Liver (tissue), 9 donors: ENCODE data around the gene DNAJC27. TPM values are rescaled to one million over a fixed set of nuclear protein-coding genes. Genes with fewer than 3 reads are reported as not detected.

Source experiments
- DNase-seq: peaks from one replicate; pipeline ENCODE4 v3.0.0-alpha.2; 2017; ENCODE audit warnings: low spot score
- H3K27ac ChIP-seq, 2 donors: one replicate each; pipeline ENCODE4 v1.7.0; 2013; ENCODE audit warnings: inconsistent platforms in 2 of 2, low read length in 2 of 2, control low read depth in 1 of 2, low read depth in 1 of 2, mild to moderate bottlenecking in 1 of 2
- H3K27me3 ChIP-seq, 4 donors: one replicate each; pipeline versions ENCODE4 v1.6.1 to v1.7.0; 2013; ENCODE audit warnings: low read length in 3 of 4, inconsistent platforms in 1 of 4, mild to moderate bottlenecking in 1 of 4, moderate library complexity in 1 of 4; ENCODE audit not compliant: control insufficient read depth in 4 of 4, insufficient read depth in 4 of 4
- H3K36me3 ChIP-seq, 4 donors: one replicate each; pipeline versions ENCODE4 v1.6.1 to v1.7.0; 2013; ENCODE audit warnings: low read length in 3 of 4, mild to moderate bottlenecking in 3 of 4, low read depth in 1 of 4, moderate library complexity in 1 of 4; ENCODE audit not compliant: control insufficient read depth in 4 of 4, insufficient read depth in 3 of 4
- H3K4me1 ChIP-seq, 4 donors: one replicate each; pipeline versions ENCODE4 v1.6.1 to v1.7.0; 2013; ENCODE audit warnings: low read length in 3 of 4, mild to moderate bottlenecking in 3 of 4, moderate library complexity in 1 of 4; ENCODE audit not compliant: control insufficient read depth in 4 of 4, insufficient read depth in 4 of 4
- H3K4me3 ChIP-seq, 3 donors: one replicate each; pipeline versions ENCODE4 v1.6.1 to v1.7.0; 2013; ENCODE audit warnings: low read length in 3 of 3, control low read depth in 1 of 3, low read depth in 1 of 3, mild to moderate bottlenecking in 1 of 3
- H3K9ac ChIP-seq, 2 donors: one replicate each; pipeline ENCODE4 v1.7.0; 2013; ENCODE audit warnings: low read length in 2 of 2, mild to moderate bottlenecking in 2 of 2, moderate library complexity in 2 of 2, control low read depth in 1 of 2, low read depth in 1 of 2
- H3K9me3 ChIP-seq, 4 donors: one replicate each; pipeline versions ENCODE4 v1.6.1 to v1.7.0; 2013; ENCODE audit warnings: low read length in 3 of 4; ENCODE audit not compliant: control insufficient read depth in 4 of 4
- CTCF ChIP-seq: fragments of 150-350 bp; IDR thresholded peaks from 2 replicates; pipeline ENCODE4 v1.5.1; 2017; ENCODE audit warnings: improper control_type of control experiment, low read depth, low read length; ENCODE audit not compliant: missing input control
- EGR1 ChIP-seq, 2 donors: IDR thresholded peaks; 2 replicates each; pipeline ENCODE4 v1.6.1; 2016 to 2018; ENCODE audit warnings: antibody characterized with exemption in 2 of 2, low read depth in 2 of 2
- FOXA1 ChIP-seq: IDR thresholded peaks from 2 replicates; pipeline ENCODE4 v1.6.1; 2016; ENCODE audit warnings: antibody characterized with exemption
- FOXA2 ChIP-seq: IDR thresholded peaks from 2 replicates; pipeline ENCODE4 v1.6.1; 2016; ENCODE audit warnings: antibody characterized with exemption
- GABPA ChIP-seq, 2 donors: IDR thresholded peaks in 1 of 2; conservative IDR thresholded peaks in 1 of 2; 2 replicates each; pipeline ENCODE4 v1.6.1; 2016; ENCODE audit warnings: antibody characterized with exemption in 2 of 2, mild to moderate bottlenecking in 1 of 2, moderate library complexity in 1 of 2
- HNF4A ChIP-seq, 2 donors: conservative IDR thresholded peaks; 2 replicates each; pipeline ENCODE4 v1.6.1; 2016; ENCODE audit warnings: antibody characterized with exemption in 2 of 2, mild to moderate bottlenecking in 2 of 2
- HNF4G ChIP-seq: IDR thresholded peaks from 2 replicates; pipeline ENCODE4 v1.6.1; 2016; ENCODE audit warnings: antibody characterized with exemption
- JUND ChIP-seq, 2 donors: IDR thresholded peaks; 2 replicates each; pipeline ENCODE4 v1.6.1; 2016; ENCODE audit warnings: antibody characterized with exemption in 2 of 2
- MAX ChIP-seq: IDR thresholded peaks from 2 replicates; pipeline ENCODE4 v1.6.1; 2016; ENCODE audit warnings: antibody characterized with exemption
- NR2F2 ChIP-seq: IDR thresholded peaks from 2 replicates; pipeline ENCODE4 v1.6.1; 2016; ENCODE audit warnings: antibody characterized with exemption
- RAD21 ChIP-seq, 2 donors: IDR thresholded peaks; 2 replicates each; pipeline ENCODE4 v1.6.1; 2016; ENCODE audit warnings: antibody characterized with exemption in 2 of 2, mild to moderate bottlenecking in 2 of 2
- REST ChIP-seq: IDR thresholded peaks from 2 replicates; pipeline ENCODE4 v1.6.1; 2016; ENCODE audit warnings: antibody characterized with exemption, mild to moderate bottlenecking
- RXRA ChIP-seq, 2 donors: IDR thresholded peaks; 2 replicates each; pipeline ENCODE4 v1.6.1; 2017 to 2018; ENCODE audit warnings: antibody characterized with exemption in 2 of 2, mild to moderate bottlenecking in 1 of 2
- SP1 ChIP-seq: IDR thresholded peaks from 2 replicates; pipeline ENCODE4 v1.6.1; 2018; ENCODE audit warnings: antibody characterized with exemption, mild to moderate bottlenecking
- TAF1 ChIP-seq: conservative IDR thresholded peaks from 2 replicates; pipeline ENCODE4 v1.6.1; 2016; ENCODE audit warnings: antibody characterized with exemption, mild to moderate bottlenecking
- YY1 ChIP-seq: IDR thresholded peaks from 2 replicates; pipeline ENCODE4 v1.6.1; 2016; ENCODE audit warnings: antibody characterized with exemption, mild to moderate bottlenecking
- WGBS: extraction: QIAGEN DNeasy Blood & Tissue Kit; methylation state at CpG from one replicate; pipeline ENCODE4 v1.1.7; 2013; 5-methylcytosine and 5-hydroxymethylcytosine counted together
- polyA plus RNA-seq, 2 donors: library from polyadenylated mRNA; stranded (reverse) in 1 of 2; unstranded in 1 of 2; fragments of 200-250 nt in 1 of 2; fragments of >200 nt in 1 of 2; fragmentation: Nextera tagmentation in 1 of 2; extraction: Ambion mirVana in 1 of 2; gene quantifications; one replicate each; pipeline versions ENCODE4 v1.2.1 to v1.2.3, GENCODE V29; 2013 to 2015
- total RNA-seq, 2 donors: library from RNA; depleted of rRNA; stranded (reverse); fragments of >200 nt; gene quantifications; one replicate each; pipeline ENCODE4 v1.2.3, GENCODE V29; 2014
- TF ChIP-seq, protein P1 (sequence below): IDR thresholded peaks from 2 replicates; pipeline ENCODE4 v1.6.1; 2016; ENCODE audit warnings: antibody characterized with exemption
- TF ChIP-seq, protein P2 (sequence below): IDR thresholded peaks from 2 replicates; pipeline ENCODE4 v1.6.1; 2016; ENCODE audit warnings: antibody characterized with exemption
- donor health status: healthy.
- donor health status: healthy.
- donor health status: healthy.
- donor health status: healthy.
- donor health status: healthy.

The DNAJC27 gene
- total and polyA plus RNA-seq, 4 donors: 0.95 to 5.1 (median 3.1) TPM

DNA sequence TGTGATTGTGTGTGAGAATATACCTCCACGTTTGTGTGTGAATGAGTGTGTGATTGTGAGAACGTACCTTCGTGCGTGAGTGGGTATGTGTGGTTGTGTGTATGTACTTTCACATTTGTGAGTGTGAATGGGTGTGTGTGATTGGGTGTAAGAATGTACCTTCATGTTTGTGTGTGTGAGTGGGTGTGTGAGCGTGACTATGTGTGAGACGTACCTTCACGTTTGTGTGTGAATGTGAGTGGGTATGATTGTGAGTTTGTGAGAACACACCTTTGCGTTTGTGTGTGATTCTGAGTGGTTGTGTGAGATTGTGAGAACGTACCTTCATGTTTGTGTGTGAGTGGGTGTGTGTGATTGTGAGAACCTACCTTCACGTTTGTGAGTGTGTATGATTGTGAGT lies 45.9 kb downstream of the DNAJC27 start:
- Histone ChIP-seq H3K36me3 (no peaks in the 10 kb centered on the region), H3K27ac (no peak overlapping the region), H3K27me3 (peaks cover 0 to 4% (median 0%) of the 10 kb centered on the region in 4 donors), H3K4me1 (peaks cover 0 to 3% (median 2%) of the 10 kb centered on the region in 4 donors), H3K4me3 (no peak overlapping the region), H3K9me3 (no peaks in the 10 kb centered on the region), H3K9ac (no peak overlapping the region)
- DNase-seq: no peak
- no peak for TF ChIP-seq TAF1
- 92% methylated on average over 10 of the region's 10 CpGs for WGBS

DNA sequence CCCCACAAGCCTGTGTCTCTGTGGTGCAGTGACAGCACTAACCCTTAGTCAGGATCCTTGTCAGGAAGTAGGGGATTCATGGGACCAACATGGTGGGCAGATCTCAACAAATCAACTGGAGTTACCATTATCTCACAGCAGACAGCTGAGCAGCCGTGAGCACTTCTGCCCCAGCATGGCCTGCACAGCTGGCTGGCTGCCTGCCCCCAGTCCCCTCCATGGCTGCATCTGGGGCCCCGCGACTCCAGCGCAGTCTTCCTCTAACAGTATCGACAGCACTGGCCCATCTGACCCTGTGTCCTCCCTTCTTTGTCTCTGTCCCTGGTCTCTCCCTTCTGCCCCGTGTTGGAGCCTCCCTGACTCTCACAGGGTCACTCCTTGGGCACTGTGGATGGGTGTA lies 47.0 kb downstream of the DNAJC27 start:
- Histone ChIP-seq H3K4me3 (no peak overlapping the region), H3K4me1 (peaks cover 0 to 8% (median 5%) of the 10 kb centered on the region in 4 donors), H3K9ac (no peak overlapping the region), H3K36me3 (no peaks in the 10 kb centered on the region), H3K27me3 (peaks cover 0 to 5% (median 0%) of the 10 kb centered on the region in 4 donors), H3K9me3 (no peaks in the 10 kb centered on the region), H3K27ac (no peak overlapping the region)
- WGBS: 81% methylated on average over 6 of the region's 6 CpGs
- TF ChIP-seq TAF1: no peak
- no peak for TF ChIP-seq HNF4G
- DNase-seq: no peak

GRCh38 chr2:24924266-24924665 lies 47.5 kb downstream of the DNAJC27 start:
- Histone ChIP-seq H3K9me3 (no peaks in the 10 kb centered on the region), H3K9ac (no peak overlapping the region), H3K4me1 (peaks cover 0 to 12% (median 8%) of the 10 kb centered on the region in 4 donors), H3K27ac (no peak overlapping the region), H3K4me3 (no peak overlapping the region), H3K36me3 (no peaks in the 10 kb centered on the region), H3K27me3 (peaks cover 0 to 5% (median 0%) of the 10 kb centered on the region in 4 donors)
- TF ChIP-seq, protein P1, sequence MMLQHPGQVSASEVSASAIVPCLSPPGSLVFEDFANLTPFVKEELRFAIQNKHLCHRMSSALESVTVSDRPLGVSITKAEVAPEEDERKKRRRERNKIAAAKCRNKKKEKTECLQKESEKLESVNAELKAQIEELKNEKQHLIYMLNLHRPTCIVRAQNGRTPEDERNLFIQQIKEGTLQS: no peak
- TF ChIP-seq GABPA (IDR thresholded peaks at IDR 0.05 in 1 of 2, conservative IDR thresholded peaks at IDR 0.05 in 1 of 2) (no peak), CTCF (no peak), REST (no peak), HNF4G (no peak), JUND (IDR thresholded peaks at IDR 0.05) (no peak), FOXA2 (no peak), TAF1 (no peak), RAD21 (IDR thresholded peaks at IDR 0.05) (no peak), RXRA (IDR thresholded peaks at IDR 0.05) (no peak), EGR1 (IDR thresholded peaks at IDR 0.05; ENCODE audit: low read depth in 2 of 2) (no peak), HNF4A (conservative IDR thresholded peaks at IDR 0.05) (no peak), FOXA1 (no peak), SP1 (no peak), NR2F2 (no peak), YY1 (no peak), MAX (no peak)
- TF ChIP-seq, protein P2, sequence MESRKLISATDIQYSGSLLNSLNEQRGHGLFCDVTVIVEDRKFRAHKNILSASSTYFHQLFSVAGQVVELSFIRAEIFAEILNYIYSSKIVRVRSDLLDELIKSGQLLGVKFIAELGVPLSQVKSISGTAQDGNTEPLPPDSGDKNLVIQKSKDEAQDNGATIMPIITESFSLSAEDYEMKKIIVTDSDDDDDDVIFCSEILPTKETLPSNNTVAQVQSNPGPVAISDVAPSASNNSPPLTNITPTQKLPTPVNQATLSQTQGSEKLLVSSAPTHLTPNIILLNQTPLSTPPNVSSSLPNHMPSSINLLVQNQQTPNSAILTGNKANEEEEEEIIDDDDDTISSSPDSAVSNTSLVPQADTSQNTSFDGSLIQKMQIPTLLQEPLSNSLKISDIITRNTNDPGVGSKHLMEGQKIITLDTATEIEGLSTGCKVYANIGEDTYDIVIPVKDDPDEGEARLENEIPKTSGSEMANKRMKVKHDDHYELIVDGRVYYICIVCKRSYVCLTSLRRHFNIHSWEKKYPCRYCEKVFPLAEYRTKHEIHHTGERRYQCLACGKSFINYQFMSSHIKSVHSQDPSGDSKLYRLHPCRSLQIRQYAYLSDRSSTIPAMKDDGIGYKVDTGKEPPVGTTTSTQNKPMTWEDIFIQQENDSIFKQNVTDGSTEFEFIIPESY: no peak
- no peak for DNase-seq
- WGBS: 94% methylated on average over 5 of the region's 5 CpGs
